PFSK-1 (cell line): Measurements from ENCODE around the gene ABCG1.

ENCODE experiments used
- FOXP2 ChIP-seq: optimal IDR thresholded peaks from 2 replicates; pipeline ENCODE3; 2011; ENCODE audit warnings: borderline replicate concordance, control low read depth, inconsistent platforms; ENCODE audit not compliant: insufficient read depth; ENCODE audit errors: extremely low read length, extremely low read depth
- POLR2AphosphoS5 ChIP-seq: IDR thresholded peaks from 2 replicates; pipeline ENCODE4 v1.6.1; 2012; ENCODE audit warnings: low read depth, mild to moderate bottlenecking, control low read depth, low read length, moderate library complexity
- REST ChIP-seq, 2 experiments: IDR thresholded peaks; 2 replicates each; pipeline versions ENCODE4 v1.6.1 to v1.8.0; 2011 to 2012; ENCODE audit warnings: low read depth in 2 of 2, low read length in 2 of 2, control low read depth in 1 of 2, inconsistent platforms in 1 of 2, mild to moderate bottlenecking in 1 of 2, moderate library complexity in 1 of 2; ENCODE audit not compliant: insufficient read depth in 1 of 2
- SIN3A ChIP-seq: IDR thresholded peaks from 2 replicates; pipeline ENCODE4 v1.6.1; 2012; ENCODE audit warnings: mild to moderate bottlenecking, low read length, moderate library complexity, borderline replicate concordance; ENCODE audit not compliant: insufficient read depth
- TAF1 ChIP-seq: IDR thresholded peaks from 2 replicates; pipeline ENCODE4 v1.6.1; 2012; ENCODE audit warnings: low read length, control low read depth, borderline replicate concordance; ENCODE audit not compliant: insufficient read depth

The ABCG1 gene

GRCh38 chr21:42302794-42303193 lies 83.9 kb downstream of the ABCG1 start:
- TF ChIP-seq SIN3A (no peak), POLR2AphosphoS5 (no peak), TAF1 (no peak), REST (IDR thresholded peaks at IDR 0.05; ENCODE audit: insufficient read depth in 1 of 2, low read depth in 2 of 2, low read length in 2 of 2) (no peak), FOXP2 (no peak)

GRCh38 chr21:42303443-42303842 lies 84.5 kb downstream of the ABCG1 start:
- TF ChIP-seq SIN3A (no peak), TAF1 (no peak), REST (IDR thresholded peaks at IDR 0.05; ENCODE audit: insufficient read depth in 1 of 2, low read depth in 2 of 2, low read length in 2 of 2) (no peak), POLR2AphosphoS5 (no peak), FOXP2 (no peak)

DNA sequence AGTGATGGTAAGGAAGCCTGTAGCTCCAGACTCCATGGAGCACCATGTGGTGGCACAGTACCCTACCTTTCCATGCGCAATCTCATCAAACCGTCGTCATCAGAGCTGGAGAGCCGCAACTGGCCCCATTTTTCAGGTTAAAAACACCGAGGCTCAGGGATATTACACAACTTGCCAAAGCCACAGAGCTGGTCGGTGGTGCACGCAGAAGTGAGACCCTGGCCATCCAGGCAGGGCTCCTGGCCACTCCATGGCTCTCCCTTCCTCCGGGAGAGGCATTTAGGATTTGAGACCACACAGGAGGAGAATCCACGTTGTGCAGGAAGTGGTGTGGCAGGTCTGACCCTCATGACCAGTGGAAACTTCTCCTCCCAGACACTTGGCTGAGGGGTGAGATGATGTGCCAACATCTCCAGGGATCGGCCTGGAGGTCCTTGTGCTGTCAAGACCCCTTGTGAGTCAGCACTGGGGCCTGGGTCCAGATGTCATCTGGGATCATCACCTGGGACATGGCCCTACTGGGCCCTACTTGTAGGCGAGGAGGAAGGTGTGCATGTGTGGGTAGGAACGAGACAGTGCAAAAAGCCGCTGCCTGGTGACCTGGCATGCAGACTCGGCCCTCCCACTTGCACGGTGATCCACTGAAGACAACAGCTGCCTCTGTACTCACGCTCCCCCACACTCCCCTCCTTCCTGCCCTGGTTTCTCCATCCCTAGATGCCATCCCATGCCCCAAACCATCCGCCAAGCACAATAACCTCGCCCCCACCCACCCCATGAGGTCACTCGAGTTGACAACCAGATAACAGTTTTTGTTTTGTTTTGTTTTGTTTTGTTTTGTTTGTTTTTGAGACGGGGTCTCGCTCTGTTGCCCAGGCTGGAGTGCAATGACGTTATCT lies 85.9 kb downstream of the ABCG1 start:
- no peak for TF ChIP-seq SIN3A
- no peak for TF ChIP-seq REST (IDR thresholded peaks at IDR 0.05; ENCODE audit: insufficient read depth in 1 of 2, low read depth in 2 of 2, low read length in 2 of 2)
- no peak for TF ChIP-seq FOXP2
- TF ChIP-seq TAF1: no peak
- TF ChIP-seq POLR2AphosphoS5: no peak

GRCh38 chr21:42305707-42306147 lies 86.8 kb downstream of the ABCG1 start:
- no peak for TF ChIP-seq TAF1
- TF ChIP-seq REST (IDR thresholded peaks at IDR 0.05; ENCODE audit: insufficient read depth in 1 of 2, low read depth in 2 of 2, low read length in 2 of 2): no peak
- TF ChIP-seq FOXP2: no peak

- TF ChIP-seq SIN3A (no peak), TAF1 (no peak), REST (IDR thresholded peaks at IDR 0.05; ENCODE audit: insufficient read depth in 1 of 2, low read depth in 2 of 2, low read length in 2 of 2) (no peak), POLR2AphosphoS5 (no peak), FOXP2 (no peak)
Observed at GRCh38 chr21:42306366-42307035, 87.6 kb downstream of the ABCG1 start.
